PFSK-1 (cell line): ENCODE results near the gene TCF21.

Experiments
- FOXP2 ChIP-seq: optimal IDR thresholded peaks from 2 replicates; pipeline ENCODE3; 2011; ENCODE audit warnings: borderline replicate concordance, control low read depth, inconsistent platforms; ENCODE audit not compliant: insufficient read depth; ENCODE audit errors: extremely low read length, extremely low read depth
- POLR2AphosphoS5 ChIP-seq: IDR thresholded peaks from 2 replicates; pipeline ENCODE4 v1.6.1; 2012; ENCODE audit warnings: low read depth, mild to moderate bottlenecking, control low read depth, low read length, moderate library complexity

- TF ChIP-seq FOXP2 = no peak
- TF ChIP-seq POLR2AphosphoS5 = no peak
These were observed 31.2 kb upstream of the TCF21 start for GRCh38 chr6:133857696-133858095.
